ENCODE measurements around the gene HINT3.
"Not testable (repeated sequence)": the region's sequence is repeated elsewhere in the genome, so short reads cannot be mapped to it uniquely, and the experiment has no call there.

HINT3 gene

DNA sequence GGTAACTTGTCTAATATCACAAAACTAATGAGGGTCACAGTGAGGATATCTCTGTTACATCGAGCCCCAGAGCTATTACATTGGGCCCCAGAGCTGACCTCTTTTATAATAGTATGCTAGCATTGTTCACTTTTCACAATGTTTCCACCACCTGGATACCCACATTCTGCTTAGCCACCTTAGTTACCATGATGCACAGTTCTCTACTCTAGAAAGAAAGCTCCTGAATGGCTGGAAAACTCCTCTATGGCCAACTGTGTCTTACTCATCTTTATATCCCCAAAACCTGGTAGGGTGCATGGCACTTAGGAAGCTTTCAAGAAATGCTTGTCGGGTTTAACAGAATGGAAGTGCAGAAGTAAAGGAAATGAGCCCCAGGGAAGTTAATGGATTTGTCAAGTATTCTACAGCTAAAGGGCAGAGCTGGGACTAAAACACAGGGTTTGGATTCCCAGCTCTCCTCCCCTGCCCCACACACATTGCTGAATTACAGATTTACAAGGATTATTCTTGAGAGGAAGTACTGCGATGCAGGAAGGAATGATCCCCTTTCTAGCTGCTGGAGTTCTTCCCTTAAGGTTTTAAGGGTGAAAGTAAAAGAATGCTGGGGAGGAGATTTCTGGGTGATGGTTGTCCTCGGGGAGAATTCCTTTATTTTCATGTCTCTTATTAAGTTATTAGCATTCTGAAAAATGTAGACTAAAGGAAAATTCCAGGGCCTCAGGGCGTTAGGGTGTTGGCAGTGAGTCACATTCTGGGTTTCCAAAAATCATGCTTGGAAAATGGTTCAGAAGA is 16.1 kb upstream of the HINT3 start:
- DNase-seq (ENCODE audit: low spot score) = no peak

DNA sequence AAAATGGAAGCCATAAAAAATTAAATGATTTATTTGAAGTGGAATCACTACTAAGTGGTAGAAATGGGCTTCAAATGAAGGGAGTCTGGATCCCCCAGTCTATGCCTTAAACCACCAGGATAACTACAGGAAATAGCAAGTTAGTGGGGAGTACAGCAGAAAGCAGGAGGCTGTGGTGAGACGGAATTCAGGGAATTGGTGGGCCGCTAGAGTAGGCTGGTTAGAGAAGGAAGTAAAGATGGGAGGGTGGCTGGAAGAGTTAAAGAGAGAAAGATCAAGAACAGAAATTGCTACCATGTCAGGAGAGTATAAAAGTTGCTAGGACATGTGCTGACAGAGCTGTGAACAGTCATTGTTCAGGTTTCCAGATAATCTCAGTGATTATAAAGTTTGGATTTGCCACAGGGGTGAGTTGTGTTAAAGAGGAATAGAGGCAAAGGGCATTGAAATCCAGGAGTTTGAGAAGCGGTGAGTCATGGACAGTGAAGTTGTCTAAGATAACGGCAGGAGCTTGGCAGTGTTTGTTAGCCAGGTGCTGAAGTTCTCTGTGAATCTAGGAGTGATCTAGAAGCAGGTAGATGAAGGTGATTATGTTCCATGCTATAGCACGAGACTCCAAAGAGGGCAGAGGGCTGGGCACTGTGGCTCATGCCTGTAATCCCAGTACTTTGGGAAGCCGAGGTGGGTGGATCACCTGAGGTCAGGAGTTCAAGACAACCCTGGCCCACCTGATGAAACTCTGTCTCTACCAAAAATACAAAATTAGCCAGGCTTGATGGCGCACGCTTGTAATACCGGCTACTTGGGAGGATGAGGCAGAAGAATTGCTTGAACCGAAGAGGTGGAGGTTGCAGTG is 13.7 kb upstream of the HINT3 start:
- DNase-seq (ENCODE audit: low spot score) = no peak

DNA sequence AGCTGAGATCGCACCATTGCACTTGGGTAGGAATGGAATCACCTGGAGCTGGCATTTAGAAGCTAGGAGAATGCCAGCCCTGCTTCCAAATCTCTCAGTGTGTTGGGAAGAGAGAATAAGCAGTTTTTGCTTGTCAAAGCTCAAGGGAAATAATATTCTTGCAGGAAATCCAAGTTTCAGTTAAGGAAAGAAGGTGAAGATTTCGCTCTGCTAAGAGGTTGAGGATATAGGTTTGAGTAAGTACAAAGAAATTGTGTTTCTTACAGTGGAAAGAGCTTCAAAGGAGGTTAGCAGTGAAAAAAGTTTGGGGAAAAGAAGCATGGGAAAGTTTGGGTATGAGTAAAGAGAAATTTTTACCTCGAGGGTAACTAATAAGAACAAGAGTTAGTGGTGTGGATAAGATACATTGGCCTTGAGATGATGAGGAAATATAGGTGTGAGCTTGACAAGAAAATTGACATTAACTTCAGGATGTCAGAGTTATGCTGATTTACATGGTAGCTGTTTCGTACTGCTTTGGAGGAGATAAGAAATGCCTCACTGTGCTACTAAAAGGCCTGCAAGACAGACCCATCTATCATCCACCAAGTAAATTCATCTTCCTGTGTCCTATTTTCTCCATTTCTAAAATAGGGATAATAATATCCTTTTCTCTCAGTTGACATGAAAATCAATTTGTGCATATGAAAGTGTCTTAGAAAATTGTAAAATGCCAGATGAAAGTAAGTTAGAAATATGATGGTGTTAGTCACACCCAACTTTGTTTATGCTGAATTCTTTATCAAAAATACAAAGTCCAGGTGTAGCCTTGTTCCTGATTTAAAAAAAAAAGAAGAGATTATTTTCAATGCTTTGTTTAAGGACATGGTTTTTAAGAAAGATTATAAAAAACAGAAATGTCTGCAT is 12.8 kb upstream of the HINT3 start:
- DNase-seq (ENCODE audit: low spot score) = no peak

DNA sequence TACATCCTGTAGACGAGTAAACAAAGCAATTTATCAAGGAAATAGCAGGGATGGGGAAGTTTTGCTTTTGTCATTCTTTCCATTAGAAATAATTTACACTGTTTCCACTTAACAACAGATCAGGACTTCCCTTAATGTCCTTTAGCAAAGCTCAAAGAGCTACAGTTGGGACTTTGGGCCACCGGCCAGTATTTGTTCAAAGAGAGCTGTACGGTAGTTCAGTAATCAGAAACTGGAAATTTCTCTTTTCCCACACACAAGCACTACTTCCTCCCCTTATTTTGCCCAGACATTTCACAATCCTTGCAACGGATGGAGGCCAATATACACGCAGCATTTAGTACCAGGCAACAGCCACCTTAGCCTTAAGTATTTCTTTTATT is 12.1 kb upstream of the HINT3 start:
- no peak for DNase-seq (ENCODE audit: low spot score)

DNA sequence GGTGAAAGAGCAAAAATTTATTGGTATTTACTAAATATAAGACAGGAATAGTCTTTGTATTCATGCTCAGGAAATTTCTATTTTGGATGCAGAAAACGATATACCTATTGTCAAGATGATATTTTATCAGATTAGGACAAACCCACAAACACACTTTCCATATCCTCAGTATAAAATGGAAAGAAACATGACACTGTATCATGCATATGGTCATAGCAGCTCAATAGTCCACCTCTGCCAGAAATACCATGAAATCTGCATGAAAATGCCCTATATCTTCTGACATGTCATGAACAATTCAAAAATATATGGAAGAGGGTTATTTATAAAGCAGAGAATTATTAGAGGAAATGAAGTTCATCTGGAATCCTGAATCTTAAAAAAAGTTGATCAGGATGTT is 11.7 kb upstream of the HINT3 start:
- DNase-seq (ENCODE audit: low spot score) = no peak

DNA sequence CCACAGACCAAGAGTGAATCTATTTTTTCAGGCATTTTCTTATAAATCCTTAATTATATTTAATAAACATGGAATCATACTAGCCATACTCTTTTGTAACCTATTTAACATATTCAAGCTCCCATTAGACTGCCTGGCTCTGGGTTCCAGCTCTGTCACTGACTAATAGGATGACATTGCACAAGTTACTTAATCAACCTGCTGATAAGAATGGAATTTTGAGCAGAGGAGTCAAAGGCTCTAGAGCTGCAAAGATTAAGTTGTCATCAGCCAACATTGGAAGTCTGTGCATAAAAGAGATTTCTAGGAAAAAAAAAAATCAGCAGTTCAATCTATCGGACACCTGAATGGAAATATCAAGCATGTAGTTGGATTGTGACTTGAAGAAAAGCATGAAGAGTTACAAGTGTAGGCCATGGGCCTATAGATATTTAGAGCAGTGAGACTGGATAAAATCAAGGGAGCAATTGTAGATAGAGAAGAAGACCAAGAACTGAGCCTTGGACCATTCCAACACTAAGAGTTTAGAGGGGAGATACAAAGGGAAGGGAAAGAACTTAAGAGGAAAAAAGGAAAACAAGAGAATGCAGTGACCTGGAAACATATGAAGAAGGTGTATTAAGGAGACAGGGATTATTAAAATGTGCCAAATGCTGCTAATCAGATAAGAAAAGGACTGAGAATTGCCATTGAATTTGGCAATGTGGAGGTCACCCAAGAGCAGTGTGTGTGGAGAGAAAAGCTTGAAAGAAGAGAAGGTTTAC is 11.0 kb upstream of the HINT3 start:
- DNase-seq (ENCODE audit: low spot score) = no peak

DNA sequence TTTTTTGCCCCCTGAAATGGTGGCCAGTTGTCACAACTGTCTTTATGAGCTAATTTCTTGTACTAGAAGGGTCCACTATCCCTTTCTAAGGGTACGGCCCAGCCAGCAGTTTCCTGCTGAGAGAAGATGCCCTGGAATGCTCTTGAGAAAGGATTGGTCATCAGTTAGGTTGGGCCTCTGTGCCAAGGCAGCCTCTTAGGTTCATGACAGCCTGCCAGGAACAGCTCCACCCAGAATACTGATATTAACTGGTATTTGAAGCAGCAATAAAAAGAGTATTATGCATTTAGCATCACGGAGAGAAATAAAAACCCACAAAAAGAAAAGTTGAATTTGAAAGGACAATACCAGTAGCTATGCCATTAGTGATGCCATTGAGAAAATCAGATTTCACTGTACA is 9.0 kb upstream of the HINT3 start:
- DNase-seq (ENCODE audit: low spot score) = no peak

DNA sequence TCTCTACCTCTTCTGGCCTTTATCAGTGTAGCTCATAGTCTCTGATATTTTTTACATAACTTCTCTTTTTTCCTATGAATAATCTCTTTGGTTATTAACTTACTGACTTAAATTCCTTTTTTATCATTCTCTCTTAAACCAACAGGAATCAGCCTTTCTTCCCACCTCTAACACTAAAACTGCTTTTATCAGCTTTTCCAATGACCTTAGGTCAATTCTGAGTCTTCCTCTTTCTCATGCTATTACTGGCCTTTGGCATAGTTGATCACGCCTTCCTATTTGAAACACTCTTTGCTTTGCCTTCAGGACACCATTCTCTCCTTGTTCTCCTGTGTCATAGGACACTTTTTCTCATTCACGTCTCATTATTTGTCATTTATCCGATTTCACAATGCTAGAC is 8.1 kb upstream of the HINT3 start:
- DNase-seq (ENCODE audit: low spot score) = no peak

DNA sequence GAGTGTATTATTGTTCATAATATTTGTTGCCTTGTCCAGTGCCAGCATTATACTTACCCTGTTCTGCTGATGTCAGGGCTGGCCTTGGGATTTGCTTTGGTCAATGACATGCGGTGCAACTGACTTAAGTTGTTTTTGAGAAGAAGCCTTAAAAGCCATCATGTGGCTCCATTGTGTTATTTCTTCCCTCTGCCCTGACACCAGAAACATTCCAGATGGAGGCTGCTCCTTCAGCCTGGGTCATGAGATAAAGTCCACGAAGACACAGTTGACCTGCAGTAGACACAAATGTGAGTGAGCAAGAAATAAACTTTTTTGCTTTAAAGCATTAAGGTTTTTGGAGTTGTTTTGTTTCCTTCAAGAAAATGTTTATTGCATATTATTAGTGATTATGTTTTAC is 7.5 kb upstream of the HINT3 start:
- DNase-seq (ENCODE audit: low spot score) = no peak

DNA sequence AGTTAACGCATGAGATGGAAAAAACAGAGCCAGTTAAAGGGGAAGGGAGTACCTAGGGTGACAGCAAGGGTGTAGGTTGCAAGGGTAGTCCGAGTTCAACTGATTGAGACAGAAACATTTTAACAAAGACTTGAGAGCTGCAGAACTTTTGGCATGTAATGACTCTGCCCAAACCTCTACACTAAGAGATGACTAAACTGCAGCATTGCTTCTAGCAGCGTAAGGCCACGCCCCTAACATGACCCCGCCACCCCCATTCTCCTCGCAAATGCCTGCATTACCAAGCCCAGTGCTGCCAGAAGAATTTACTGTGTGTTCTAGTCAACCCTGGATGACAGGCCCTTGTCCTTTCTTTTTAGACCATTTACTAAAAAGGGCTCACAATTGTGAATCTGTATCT is 6.3 kb upstream of the HINT3 start:
- no peak for DNase-seq (ENCODE audit: low spot score)

DNA sequence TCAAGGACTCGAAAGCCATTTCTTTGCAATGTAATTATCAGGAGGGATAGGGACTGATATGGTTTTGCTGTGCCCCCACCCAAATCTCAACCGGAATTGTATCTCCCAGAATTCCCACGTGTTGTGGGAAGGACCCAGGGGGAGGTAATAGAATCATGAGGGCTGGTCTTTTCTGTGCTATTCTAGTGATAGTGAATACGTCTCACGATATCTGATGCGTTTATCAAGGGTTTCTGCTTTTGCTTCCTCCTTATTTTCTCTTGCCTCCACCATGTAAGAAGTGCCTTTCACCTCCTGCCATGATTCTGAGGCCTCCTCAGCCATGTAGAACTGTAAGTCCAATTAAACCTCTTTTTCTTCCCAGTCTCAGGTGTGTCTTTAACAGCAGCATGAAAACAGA is 5.9 kb upstream of the HINT3 start:
- DNase-seq (ENCODE audit: low spot score) = not testable (repeated sequence)

DNA sequence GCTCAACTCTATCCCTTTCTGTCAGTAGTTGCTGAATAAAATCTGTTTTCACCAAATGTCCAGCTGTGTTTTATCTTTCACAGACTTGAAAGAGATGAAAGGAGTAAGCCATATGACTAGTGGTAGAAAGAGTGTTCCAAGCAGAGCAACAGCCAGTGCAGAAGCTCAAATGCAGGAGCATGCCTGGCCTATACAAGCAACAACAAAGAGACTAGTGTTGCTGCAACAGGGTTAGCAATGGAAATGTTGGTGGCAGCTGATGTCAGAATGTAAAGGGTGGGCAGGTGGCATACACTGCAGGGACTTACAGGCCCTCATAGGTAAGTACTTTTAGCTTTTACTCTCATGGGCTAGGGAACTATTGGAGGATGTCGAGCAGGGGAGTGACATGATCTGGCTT is 5.2 kb upstream of the HINT3 start:
- no peak for DNase-seq (ENCODE audit: low spot score)

DNA sequence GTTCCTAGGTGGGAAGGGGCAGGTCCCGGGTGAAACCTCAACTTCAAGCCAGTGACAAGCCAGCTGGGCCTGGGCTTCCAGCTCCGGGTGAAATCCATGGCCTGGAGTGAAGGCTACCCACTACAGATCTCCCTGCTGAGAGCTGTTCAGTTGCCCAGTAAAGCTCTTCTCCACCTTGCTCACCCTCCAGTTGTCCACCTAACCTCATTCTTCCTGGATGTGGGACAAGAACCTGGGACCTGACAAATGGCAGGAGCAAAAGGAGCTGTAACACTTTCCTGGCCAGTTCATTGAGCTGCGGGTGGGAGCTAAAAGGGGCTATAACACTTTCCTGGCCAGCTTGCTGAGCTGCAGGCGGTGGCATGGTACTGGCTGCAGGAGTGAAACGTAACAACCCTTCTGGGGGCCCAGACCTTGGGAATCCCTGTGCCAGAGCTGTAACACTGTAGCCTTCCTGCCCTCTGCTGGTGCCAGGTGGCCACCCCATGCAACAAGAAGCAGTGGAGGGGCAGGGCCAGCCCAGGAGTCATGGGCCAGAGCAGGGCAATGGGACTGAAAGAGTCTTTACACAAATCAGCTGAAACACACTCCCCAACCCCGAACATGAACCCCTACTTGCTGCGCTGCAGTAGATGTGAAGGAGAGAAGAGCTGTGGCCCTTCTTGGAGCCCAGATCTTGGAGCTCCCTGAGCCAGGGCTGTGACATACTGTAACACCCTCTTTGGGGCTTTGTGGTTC is 3.6 kb upstream of the HINT3 start:
- DNase-seq (ENCODE audit: low spot score) = peak; percentile 52

DNA sequence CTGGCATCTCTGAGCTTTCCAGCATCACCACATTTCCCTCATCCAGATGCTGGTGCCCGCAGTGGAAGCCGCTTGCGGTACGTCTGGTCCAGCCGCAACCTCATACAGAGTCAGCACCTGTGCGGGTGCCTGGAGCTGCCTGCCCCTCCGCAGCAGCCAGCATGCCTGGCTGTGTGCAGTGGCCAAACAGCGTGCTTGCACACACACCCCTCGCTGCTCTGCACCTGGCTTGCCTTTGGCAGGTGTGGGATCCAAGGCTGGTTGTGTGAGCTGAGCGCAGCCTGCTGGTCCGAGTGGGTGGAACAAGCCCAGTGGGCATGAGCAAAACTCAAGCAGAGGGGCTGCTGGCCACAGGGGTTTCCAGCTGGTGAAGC is 3.1 kb upstream of the HINT3 start:
- DNase-seq (ENCODE audit: low spot score) = no peak

DNA sequence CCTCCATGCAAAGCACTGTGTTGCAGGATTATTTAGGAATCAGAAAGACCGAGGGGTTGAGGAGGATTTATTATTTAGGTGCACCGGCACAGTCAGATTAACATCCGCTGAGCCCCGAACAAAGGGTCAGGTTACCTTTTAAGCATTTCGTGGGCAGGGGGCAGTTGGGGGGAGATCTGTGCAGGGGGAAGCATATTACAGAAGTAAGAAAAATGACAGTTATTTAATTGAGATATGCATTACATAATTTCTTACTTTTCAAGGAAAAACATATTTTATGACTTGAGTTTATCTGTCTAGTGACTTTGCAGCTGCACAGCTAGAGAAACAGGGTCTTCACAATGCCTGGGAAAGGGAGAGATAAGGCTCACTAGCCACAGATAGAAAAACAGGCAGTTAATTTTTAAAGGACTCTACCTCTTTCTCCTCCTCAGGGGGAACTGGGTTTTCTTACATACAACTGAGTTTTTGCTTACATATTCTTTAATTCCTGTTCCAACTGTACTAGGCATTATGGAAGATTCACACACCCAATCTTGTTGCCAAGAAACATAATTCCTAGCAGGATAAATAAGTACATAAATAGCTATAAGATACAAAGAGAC is 1.7 kb upstream of the HINT3 start:
- no peak for DNase-seq (ENCODE audit: low spot score)

DNA sequence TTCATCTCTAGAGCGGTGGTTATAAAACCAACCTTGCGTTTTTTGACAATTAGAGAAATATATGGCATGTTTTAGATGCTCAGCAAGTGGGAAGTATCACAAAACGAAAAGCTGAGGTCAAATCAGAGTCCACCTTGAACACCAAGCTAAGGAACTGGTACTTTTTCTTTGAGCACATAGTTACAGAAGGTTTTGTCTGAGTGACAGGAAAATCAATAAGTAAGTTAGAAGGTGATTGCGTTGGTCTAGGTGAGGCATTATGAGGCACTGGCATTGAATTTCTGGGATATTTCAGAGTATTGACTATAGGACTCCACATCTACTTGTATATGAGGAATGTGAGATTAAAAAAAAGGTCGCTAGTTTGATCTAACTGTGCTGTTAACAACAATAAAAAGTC is 597 bp upstream of the HINT3 start:
- DNase-seq (ENCODE audit: low spot score) = no peak

DNA sequence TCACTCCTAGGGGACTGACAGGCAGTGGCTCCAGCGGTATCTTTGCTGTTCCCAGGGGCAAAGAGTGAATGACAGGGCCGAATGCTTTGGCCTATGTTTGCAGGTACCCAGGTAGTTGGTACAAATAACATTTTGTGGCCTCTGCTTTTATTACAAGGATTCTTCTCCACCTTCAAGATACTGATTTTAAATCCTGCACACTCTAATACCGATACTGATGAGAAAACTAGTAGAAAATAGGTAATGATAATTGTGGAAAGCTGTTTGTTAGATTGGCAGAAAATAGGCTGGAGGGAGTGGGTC is 772 bp downstream of the HINT3 start:
- DNase-seq (ENCODE audit: low spot score) = no peak

DNA sequence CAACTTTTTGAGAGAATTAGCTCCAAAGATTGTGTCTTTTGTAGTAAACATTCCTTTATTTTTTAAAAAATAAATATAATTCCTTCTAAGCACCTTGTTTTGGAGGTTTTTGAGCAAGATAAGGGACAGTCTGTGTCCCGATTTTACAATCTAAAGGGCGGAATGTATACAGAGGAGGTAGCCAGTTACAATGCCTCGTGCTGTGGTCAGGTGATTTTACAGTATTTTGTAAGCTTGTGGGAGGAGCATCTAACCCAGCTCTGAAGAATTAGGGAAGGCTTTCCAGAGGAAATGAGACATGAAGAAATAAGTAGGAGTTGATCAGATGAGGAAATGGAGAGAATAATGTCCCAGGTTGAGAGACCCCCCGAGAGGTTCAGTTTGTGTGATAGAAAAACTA is 1.3 kb downstream of the HINT3 start:
- peak; percentile 31 for DNase-seq (ENCODE audit: low spot score)

DNA sequence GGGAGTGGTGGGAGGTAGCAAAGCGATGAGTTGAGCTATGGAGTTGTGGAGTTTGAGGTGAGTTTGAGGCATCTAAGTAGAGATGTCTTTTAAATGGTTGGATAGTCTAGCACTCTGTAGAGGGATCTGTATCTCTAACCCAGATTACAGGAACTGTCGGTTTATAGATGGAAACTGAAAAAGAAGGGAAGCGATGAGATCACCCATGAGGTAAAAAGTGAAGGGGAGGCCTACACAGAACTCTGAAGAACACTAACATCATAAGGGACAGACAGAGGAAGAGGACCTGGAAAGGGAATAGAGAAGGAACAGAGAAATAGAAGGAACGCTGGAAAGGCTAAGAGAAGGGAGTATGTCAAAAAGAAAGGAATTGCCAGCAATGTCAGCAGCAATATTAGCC is 2.5 kb downstream of the HINT3 start:
- no peak for DNase-seq (ENCODE audit: low spot score)

DNA sequence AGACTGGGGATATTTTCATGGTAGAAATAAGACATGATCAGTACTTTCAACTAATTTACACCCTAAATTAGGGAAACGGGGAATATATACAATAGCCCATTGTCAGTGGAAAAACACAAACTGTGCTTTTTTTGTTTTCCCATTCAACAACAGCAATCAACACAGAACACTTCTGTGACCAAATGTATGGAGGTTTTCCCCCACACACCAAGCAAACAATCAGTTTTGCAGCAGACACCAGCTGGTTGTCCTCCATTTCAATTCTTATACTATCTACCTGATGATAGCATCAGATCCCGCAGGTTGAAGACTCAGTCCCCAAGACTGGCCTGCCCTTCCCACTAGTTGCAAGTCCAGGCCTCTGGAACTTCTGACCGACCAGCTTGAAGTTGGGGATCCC is 4.5 kb downstream of the HINT3 start:
- DNase-seq (ENCODE audit: low spot score) = no peak

Data from hepatic stellate cell (primary cell).